Thyroid gland (tissue), 4 donors: ENCODE results near the gene TMCO1. TPM values are rescaled to one million over a fixed set of nuclear protein-coding genes. Genes with fewer than 3 reads are reported as not detected.

Experiments used
- DNase-seq, 2 donors: peaks; one replicate each; pipeline ENCODE4 v3.0.0-alpha.2; 2019
- H3K27ac ChIP-seq, 3 donors: fragments of 200-600 bp; sonication (generic); 1 replicate in 2 of 3; 2 replicates in 1 of 3; pipeline ENCODE4 v1.5.1; 2016 to 2019; ENCODE audit warnings: mild to moderate bottlenecking in 1 of 3, moderate library complexity in 1 of 3
- H3K27me3 ChIP-seq: fragments of 200-600 bp; sonication (generic); one replicate; pipeline ENCODE4 v1.5.1; 2019
- H3K36me3 ChIP-seq, 2 donors: fragments of 200-600 bp; sonication (generic); one replicate each; pipeline ENCODE4 v1.5.1; 2016 to 2019
- H3K4me1 ChIP-seq, 2 donors: fragments of 200-600 bp; sonication (generic); one replicate each; pipeline ENCODE4 v1.5.1; 2017 to 2019
- H3K4me3 ChIP-seq, 3 donors: fragments of 200-600 bp; sonication (generic); replicated peaks in 1 of 3; 1 replicate in 2 of 3; 2 replicates in 1 of 3; pipeline ENCODE4 v1.5.1; 2016; ENCODE audit warnings: mild to moderate bottlenecking in 1 of 3
- H3K9me3 ChIP-seq: fragments of 200-600 bp; sonication (generic); one replicate; pipeline ENCODE4 v1.5.1; 2017
- POLR2A ChIP-seq, 2 donors: fragments of 450-650 bp; IDR thresholded peaks; one replicate each; pipeline ENCODE4 v1.6.1; 2017; ENCODE audit warnings: antibody characterized with exemption in 2 of 2, mild to moderate bottlenecking in 2 of 2, moderate library complexity in 1 of 2
- WGBS, 2 donors: methylation state at CpG; one replicate each; pipeline ENCODE4 v1.1.5; 2017; 5-methylcytosine and 5-hydroxymethylcytosine counted together
- intact Hi-C: fragments of 100-400 bp; cut with DNase I; formaldehyde crosslinking; loops from one replicate; pipeline ENCODE4 v1.15.1; 2023
- total RNA-seq, 4 donors: library from RNA; depleted of rRNA; stranded (reverse); fragments of >200 nt; gene quantifications; one replicate each; pipeline ENCODE4 v1.2.3, GENCODE V29; 2016
- TF ChIP-seq, protein P1 (sequence below), 6 experiments: fragments of 200-600 bp in 3 of 6; fragments of 450-650 bp in 3 of 6; sonication (generic) in 3 of 6; IDR thresholded peaks; one replicate each; pipeline ENCODE4 v1.5.1; 2016 to 2019; ENCODE audit warnings: antibody characterized with exemption in 6 of 6, mild to moderate bottlenecking in 2 of 6, inconsistent platforms in 1 of 6, moderate library complexity in 1 of 6

Gene TMCO1
- total RNA-seq, 4 donors from 2014 or later, result 94.5 to 114 (median 103) TPM

DNA sequence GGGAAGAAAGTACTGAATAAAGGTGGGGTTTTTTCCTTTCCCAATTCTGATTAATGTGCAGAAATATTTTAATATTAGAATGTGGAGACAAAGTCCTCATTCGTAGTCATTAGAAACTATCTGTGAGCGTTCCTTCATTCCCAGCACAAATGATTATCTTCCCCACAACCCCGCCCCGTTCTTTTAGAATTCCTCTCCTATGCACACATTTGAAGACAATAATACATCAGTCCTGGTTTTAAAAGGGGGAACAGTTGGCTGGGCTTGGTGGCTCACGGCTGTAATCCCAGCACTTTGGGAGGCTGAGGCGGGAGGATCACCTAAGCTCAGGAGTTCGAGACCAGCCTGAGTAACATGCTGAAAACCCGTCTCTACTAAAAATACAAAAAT is 71.2 kb downstream of the TMCO1 start:
- no peaks in the 10 kb centered on the region for H3K36me3 ChIP-seq
- no peaks in the 10 kb centered on the region for H3K27me3 ChIP-seq
- H3K27ac ChIP-seq, result peak overlapping the region; percentile 97 to 99 (median 97)
- peak overlapping the region; percentile 89 to 99 (median 91) for H3K4me3 ChIP-seq
- 57 to 58% methylated on average over 8 of the region's 8 CpGs for WGBS, 2 donors
- no peak for DNase-seq
- no peaks in the 10 kb centered on the region for H3K9me3 ChIP-seq
- peaks cover 9 to 28% of the 10 kb centered on the region in 2 donors for H3K4me1 ChIP-seq
- intact Hi-C loops, result no loop called here
- TF ChIP-seq, protein P1, sequence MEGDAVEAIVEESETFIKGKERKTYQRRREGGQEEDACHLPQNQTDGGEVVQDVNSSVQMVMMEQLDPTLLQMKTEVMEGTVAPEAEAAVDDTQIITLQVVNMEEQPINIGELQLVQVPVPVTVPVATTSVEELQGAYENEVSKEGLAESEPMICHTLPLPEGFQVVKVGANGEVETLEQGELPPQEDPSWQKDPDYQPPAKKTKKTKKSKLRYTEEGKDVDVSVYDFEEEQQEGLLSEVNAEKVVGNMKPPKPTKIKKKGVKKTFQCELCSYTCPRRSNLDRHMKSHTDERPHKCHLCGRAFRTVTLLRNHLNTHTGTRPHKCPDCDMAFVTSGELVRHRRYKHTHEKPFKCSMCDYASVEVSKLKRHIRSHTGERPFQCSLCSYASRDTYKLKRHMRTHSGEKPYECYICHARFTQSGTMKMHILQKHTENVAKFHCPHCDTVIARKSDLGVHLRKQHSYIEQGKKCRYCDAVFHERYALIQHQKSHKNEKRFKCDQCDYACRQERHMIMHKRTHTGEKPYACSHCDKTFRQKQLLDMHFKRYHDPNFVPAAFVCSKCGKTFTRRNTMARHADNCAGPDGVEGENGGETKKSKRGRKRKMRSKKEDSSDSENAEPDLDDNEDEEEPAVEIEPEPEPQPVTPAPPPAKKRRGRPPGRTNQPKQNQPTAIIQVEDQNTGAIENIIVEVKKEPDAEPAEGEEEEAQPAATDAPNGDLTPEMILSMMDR (IDR thresholded peaks at IDR 0.05), result no peak
- no peak for TF ChIP-seq POLR2A (IDR thresholded peaks at IDR 0.05)

DNA sequence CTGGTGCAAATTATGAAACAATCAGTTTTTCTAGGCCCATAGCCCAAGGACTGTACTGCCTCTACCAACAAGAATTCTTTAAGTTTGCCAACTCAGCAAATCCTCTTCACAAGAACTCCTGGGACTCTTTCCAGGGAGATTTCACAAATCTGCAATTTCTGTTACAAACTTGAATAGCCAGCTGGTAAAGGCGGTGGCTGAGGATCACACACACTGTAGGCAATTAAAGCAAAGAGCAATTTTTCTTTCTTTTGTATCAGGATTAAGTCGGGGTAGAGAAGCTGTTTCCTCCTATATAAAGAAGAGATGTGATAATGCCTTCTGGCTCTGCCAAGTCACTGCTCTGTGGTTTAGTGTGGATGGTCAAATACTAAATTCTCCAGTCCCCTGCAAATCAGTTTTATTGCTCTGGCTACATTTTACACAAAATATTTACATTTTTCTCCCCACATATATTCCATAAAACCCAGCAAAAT is 72.0 kb downstream of the TMCO1 start:
- no peaks in the 10 kb centered on the region for H3K9me3 ChIP-seq
- no peaks in the 10 kb centered on the region for H3K36me3 ChIP-seq
- 3 to 7% methylated on average over 2 of the region's 2 CpGs for WGBS, 2 donors
- intact Hi-C loops, result no loop called here
- peak overlapping the region; percentile 14 to 97 (median 63) for H3K27ac ChIP-seq
- TF ChIP-seq POLR2A (IDR thresholded peaks at IDR 0.05), result no peak
- TF ChIP-seq, protein P1 (IDR thresholded peaks at IDR 0.05), result no peak
- peak; percentile 43 to 53 for DNase-seq
- peak overlapping the region in 1 of 3 donors; percentile 91 for H3K4me3 ChIP-seq
- no peaks in the 10 kb centered on the region for H3K27me3 ChIP-seq
- H3K4me1 ChIP-seq, result peaks cover 9 to 28% of the 10 kb centered on the region in 2 donors

DNA sequence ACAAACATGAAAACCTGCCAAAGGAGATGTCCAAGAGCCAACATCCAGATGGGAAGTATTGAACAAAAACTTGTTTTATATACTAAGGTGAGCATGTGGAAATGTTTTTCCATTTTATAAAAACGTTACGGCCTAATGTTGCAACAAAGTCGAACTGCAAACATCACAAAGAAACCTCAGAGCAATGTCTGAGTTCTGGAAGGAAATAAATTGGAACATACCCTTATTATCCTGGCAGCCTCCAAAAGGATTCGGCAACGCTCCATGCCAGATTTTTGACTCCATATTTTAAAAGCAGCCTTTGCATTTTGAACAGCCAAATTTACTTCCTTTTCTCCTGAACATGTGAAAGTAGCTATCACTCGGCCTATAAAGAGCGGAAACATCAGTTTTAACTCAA is 73.6 kb downstream of the TMCO1 start:
- Histone ChIP-seq H3K9me3 (no peaks in the 10 kb centered on the region), H3K36me3 (no peaks in the 10 kb centered on the region), H3K27ac (peak overlapping the region in 1 of 3 donors; percentile 18), H3K27me3 (no peaks in the 10 kb centered on the region), H3K4me1 (peaks cover 9 to 28% of the 10 kb centered on the region in 2 donors), H3K4me3 (no peak overlapping the region)
- intact Hi-C loops, result no loop called here
- DNase-seq, result no peak
- WGBS, 2 donors, result 53 to 64% methylated on average over 7 of the region's 7 CpGs
- TF ChIP-seq, protein P1 (IDR thresholded peaks at IDR 0.05), result no peak
- TF ChIP-seq POLR2A (IDR thresholded peaks at IDR 0.05), result no peak

DNA sequence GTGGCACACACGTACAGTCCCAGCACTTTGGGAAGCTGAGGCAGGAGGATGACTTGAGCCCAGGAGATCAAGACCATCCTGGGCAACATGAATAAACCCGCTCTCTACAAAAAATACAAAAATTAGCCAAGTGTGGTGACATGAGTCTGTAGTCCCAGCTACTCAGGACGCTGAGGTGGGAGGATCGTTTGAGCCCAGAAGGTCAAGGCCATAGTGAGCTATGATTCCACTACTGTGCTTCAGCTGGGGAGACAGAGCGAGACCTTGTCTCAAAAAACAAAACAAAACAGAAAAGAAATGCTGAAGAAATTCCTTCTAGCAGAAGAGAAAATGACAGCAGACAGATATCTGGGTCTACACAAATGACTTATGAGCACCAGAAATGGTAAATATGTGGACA is 80.6 kb downstream of the TMCO1 start:
- intact Hi-C loops, result no loop called here
- H3K36me3 ChIP-seq, result no peaks in the 10 kb centered on the region
- no peaks in the 10 kb centered on the region for H3K27me3 ChIP-seq
- peaks cover 6 to 13% of the 10 kb centered on the region in 2 donors for H3K4me1 ChIP-seq
- no peaks in the 10 kb centered on the region for H3K9me3 ChIP-seq
- WGBS, 2 donors, result 66 to 69% methylated on average over 5 of the region's 5 CpGs
- H3K27ac ChIP-seq, result no peak overlapping the region
- H3K4me3 ChIP-seq, result no peak overlapping the region
- TF ChIP-seq, protein P1 (IDR thresholded peaks at IDR 0.05), result no peak
- no peak for TF ChIP-seq POLR2A (IDR thresholded peaks at IDR 0.05)
- DNase-seq, result peak; percentile 21 to 43

DNA sequence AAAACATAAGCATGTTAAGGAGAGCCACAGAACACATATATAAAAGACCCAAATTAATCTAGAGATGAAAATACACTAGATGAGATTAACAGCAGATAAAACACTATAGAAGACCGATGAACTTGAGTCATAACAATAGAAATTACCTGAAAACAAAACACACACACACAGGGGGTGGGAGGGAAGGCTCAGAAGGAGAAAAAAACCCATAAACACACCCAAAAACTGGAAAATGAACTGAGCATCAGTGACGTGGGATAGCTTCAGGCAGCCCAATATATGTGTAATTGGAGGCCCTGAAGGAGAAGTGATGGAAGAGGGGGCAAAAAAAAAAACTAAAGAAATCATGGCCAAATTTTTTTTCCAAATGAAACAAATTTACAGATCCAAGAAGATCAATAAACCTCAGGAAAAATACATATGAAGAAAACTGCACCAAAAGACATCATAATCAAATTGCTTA is 81.7 kb downstream of the TMCO1 start:
- Histone ChIP-seq H3K36me3 (peaks cover 6% of the 10 kb centered on the region in 2 donors), H3K27me3 (no peaks in the 10 kb centered on the region), H3K4me1 (peaks cover 6 to 13% of the 10 kb centered on the region in 2 donors), H3K27ac (no peak overlapping the region), H3K9me3 (no peaks in the 10 kb centered on the region), H3K4me3 (no peak overlapping the region)
- 87 to 91% methylated on average over 2 of the region's 2 CpGs for WGBS, 2 donors
- intact Hi-C loops, result no loop called here
- no peak for DNase-seq
- no peak for TF ChIP-seq POLR2A (IDR thresholded peaks at IDR 0.05)
- TF ChIP-seq, protein P1 (IDR thresholded peaks at IDR 0.05), result no peak
